SK-N-SH (cell line): ENCODE results near the gene CISH. TPM values are rescaled to one million over a fixed set of nuclear protein-coding genes. Genes with fewer than 3 reads are reported as not detected.

ENCODE experiments used
- CTCF ChIA-PET: fragments of 300-600, 350-600 bp; formaldehyde crosslinking; extraction: SDS; loops from one replicate; lab custom pipeline; 2021; lab: Yijun Ruan, JAX
- POLR2A ChIA-PET: fragments of 350-600 bp; sonication (Branson Sonifier 250); formaldehyde crosslinking; extraction: SDS; loops from one replicate; lab custom pipeline; 2020; ENCODE audit warnings: antibody characterized with exemption, inconsistent platforms; lab: Yijun Ruan, JAX
- DNase-seq: peaks from one replicate; pipeline ENCODE4 v3.0.0; 2012
- H2AFZ ChIP-seq: fragments of 200-600 bp; sonication (generic); 2 replicates; pipeline ENCODE4 v1.8.1; 2016; ENCODE audit warnings: antibody characterized with exemption, mild to moderate bottlenecking, low read depth
- H3F3A ChIP-seq: fragments of 200-600 bp; sonication (generic); replicated peaks from 2 replicates; pipeline ENCODE3; 2016; ENCODE audit warnings: antibody characterized with exemption, mild to moderate bottlenecking; ENCODE audit not compliant: insufficient read depth
- H3K27ac ChIP-seq, 2 experiments: fragments of 200-500 bp in 1 of 2; fragments of 200-600 bp in 1 of 2; sonication (Bioruptor generic) in 1 of 2; sonication (generic), shearing (Covaris generic) in 1 of 2; 2 replicates each; pipeline versions ENCODE4 v1.5.1 to v1.6.1; 2014 to 2016; ENCODE audit warnings: low read depth in 2 of 2, inconsistent platforms in 1 of 2, low read length in 1 of 2, mild to moderate bottlenecking in 1 of 2, mixed read lengths in 1 of 2
- H3K27me3 ChIP-seq: fragments of 200-600 bp; sonication (generic), shearing (Covaris generic); 2 replicates; pipeline ENCODE4 v1.6.1; 2016; ENCODE audit warnings: mixed run types; ENCODE audit not compliant: insufficient read depth
- H3K36me3 ChIP-seq, 2 experiments: fragments of 200-500 bp in 1 of 2; fragments of 200-600 bp in 1 of 2; sonication (Bioruptor generic) in 1 of 2; sonication (generic) in 1 of 2; replicated peaks in 1 of 2; 2 replicates each; pipeline versions ENCODE3 to v1.5.1; 2014 to 2016; ENCODE audit warnings: low read length in 1 of 2, mild to moderate bottlenecking in 1 of 2; ENCODE audit not compliant: insufficient read depth in 2 of 2, control insufficient read depth in 1 of 2
- H3K4me1 ChIP-seq, 2 experiments: fragments of 200-500 bp in 1 of 2; fragments of 200-600 bp in 1 of 2; sonication (Bioruptor generic) in 1 of 2; sonication (generic), shearing (Covaris generic) in 1 of 2; 2 replicates each; pipeline versions ENCODE4 v1.5.1 to v1.6.1; 2014 to 2016; ENCODE audit warnings: low read depth in 1 of 2, low read length in 1 of 2, mixed run types in 1 of 2; ENCODE audit not compliant: insufficient read depth in 2 of 2, control insufficient read depth in 1 of 2
- H3K4me2 ChIP-seq: fragments of 200-600 bp; sonication (generic), shearing (Covaris generic); 2 replicates; pipeline ENCODE4 v1.6.1; 2017; ENCODE audit warnings: mixed run types
- H3K4me3 ChIP-seq, 2 experiments: fragments of 200-500 bp in 1 of 2; fragments of 200-600 bp in 1 of 2; sonication (Bioruptor generic) in 1 of 2; sonication (generic), shearing (Covaris generic) in 1 of 2; 2 replicates each; pipeline versions ENCODE4 v1.5.1 to v1.8.1; 2014 to 2016; ENCODE audit warnings: low read depth in 2 of 2, inconsistent platforms in 1 of 2, low read length in 1 of 2, mild to moderate bottlenecking in 1 of 2, mixed read lengths in 1 of 2, moderate library complexity in 1 of 2
- H3K79me2 ChIP-seq: fragments of 200-600 bp; sonication (generic); 2 replicates; pipeline ENCODE4 v1.8.1; 2017; ENCODE audit warnings: mild to moderate bottlenecking; ENCODE audit not compliant: insufficient read depth
- H3K9ac ChIP-seq: fragments of 200-600 bp; sonication (generic); 2 replicates; pipeline ENCODE4 v1.6.1; 2017; ENCODE audit warnings: mixed run types
- H3K9me2 ChIP-seq: fragments of 200-600 bp; sonication (generic); 2 replicates; pipeline ENCODE4 v1.6.1; 2017; ENCODE audit warnings: mixed run types
- H3K9me3 ChIP-seq: fragments of 200-600 bp; sonication (generic); 2 replicates; pipeline ENCODE4 v1.6.1; 2017; ENCODE audit warnings: mixed run types, mild to moderate bottlenecking, moderate library complexity
- H4K20me1 ChIP-seq: fragments of 200-600 bp; sonication (generic); 2 replicates; pipeline ENCODE4 v1.6.1; 2017; ENCODE audit warnings: mild to moderate bottlenecking, mixed run types; ENCODE audit not compliant: insufficient read depth
- RAD21 ChIP-seq: IDR thresholded peaks from 2 replicates; pipeline ENCODE4 v1.6.1; 2012; ENCODE audit warnings: mild to moderate bottlenecking, low read length
- TCF12 ChIP-seq: IDR thresholded peaks from 2 replicates; pipeline ENCODE4 v1.4.0; 2012
- TEAD4 ChIP-seq: IDR thresholded peaks from 2 replicates; pipeline ENCODE4 v1.4.0; 2012; ENCODE audit warnings: mild to moderate bottlenecking, borderline replicate concordance; ENCODE audit not compliant: insufficient read depth
- YY1 ChIP-seq: IDR thresholded peaks from 2 replicates; pipeline ENCODE4 v1.4.0; 2012; ENCODE audit warnings: low read depth, mild to moderate bottlenecking
- WGBS: methylation state at CpG from one replicate; pipeline ENCODE4 v1.1.6; 2017; ENCODE audit warnings: low lambda C conversion rate; 5-methylcytosine and 5-hydroxymethylcytosine counted together
- polyA plus RNA-seq, 3 experiments: library from polyadenylated mRNA; depleted of rRNA; stranded (reverse); fragments of >200 nt; gene quantifications; 2 replicates each; pipeline ENCODE4 v1.2.3, GENCODE V29; 2012
- TF ChIP-seq, protein P1 (sequence below): fragments of 200-600 bp; sonication (generic); IDR thresholded peaks from 2 replicates; pipeline ENCODE4 v1.6.1; 2017; ENCODE audit warnings: antibody characterized with exemption, mild to moderate bottlenecking, moderate library complexity
- TF ChIP-seq, protein P2 (sequence below): fragments of 150-350 bp; IDR thresholded peaks from 2 replicates; pipeline ENCODE4 v1.6.1; 2016; ENCODE audit warnings: mild to moderate bottlenecking, low read depth, low read length
- TF ChIP-seq, protein P3 (sequence below): fragments of 150-350 bp; IDR thresholded peaks from 2 replicates; pipeline ENCODE4 v1.6.1; 2017; ENCODE audit warnings: antibody characterized with exemption, low read length, low read depth, borderline replicate concordance
- TF ChIP-seq, protein P4 (sequence below): IDR thresholded peaks from 2 replicates; pipeline ENCODE4; 2012

Gene CISH
- polyA plus RNA-seq, 1 of the 3 experiments (the other 2 are of a cell fraction) = 2.6 TPM

DNA sequence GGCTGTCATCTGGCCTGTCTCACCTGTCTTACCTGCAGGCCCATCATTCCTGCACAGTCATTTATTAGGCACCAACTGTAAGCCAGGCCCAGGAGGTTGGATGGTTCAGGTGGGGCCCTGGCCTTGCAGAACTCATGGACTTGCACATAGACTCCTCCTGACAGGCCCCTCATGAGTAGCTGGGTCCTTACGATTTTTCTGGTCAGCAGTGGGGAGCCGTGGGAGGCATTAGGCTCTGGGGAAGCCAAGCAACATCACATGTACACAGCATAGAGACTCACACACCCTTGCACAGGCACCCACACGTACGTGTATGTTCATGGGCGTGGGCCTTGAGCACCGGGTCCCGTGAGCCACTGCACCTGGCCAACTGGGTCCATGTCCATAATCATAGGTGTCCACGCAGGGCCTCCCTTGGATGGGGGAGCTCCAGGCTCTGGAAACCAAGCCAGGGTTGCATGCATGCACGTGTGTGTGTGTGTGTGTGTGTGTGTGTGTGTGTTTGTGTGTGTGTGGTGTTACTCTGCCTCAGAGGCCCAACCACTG, 20.3 kb downstream of the CISH start (continued):
- TF ChIP-seq, protein P1, sequence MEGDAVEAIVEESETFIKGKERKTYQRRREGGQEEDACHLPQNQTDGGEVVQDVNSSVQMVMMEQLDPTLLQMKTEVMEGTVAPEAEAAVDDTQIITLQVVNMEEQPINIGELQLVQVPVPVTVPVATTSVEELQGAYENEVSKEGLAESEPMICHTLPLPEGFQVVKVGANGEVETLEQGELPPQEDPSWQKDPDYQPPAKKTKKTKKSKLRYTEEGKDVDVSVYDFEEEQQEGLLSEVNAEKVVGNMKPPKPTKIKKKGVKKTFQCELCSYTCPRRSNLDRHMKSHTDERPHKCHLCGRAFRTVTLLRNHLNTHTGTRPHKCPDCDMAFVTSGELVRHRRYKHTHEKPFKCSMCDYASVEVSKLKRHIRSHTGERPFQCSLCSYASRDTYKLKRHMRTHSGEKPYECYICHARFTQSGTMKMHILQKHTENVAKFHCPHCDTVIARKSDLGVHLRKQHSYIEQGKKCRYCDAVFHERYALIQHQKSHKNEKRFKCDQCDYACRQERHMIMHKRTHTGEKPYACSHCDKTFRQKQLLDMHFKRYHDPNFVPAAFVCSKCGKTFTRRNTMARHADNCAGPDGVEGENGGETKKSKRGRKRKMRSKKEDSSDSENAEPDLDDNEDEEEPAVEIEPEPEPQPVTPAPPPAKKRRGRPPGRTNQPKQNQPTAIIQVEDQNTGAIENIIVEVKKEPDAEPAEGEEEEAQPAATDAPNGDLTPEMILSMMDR = no peak
- TF ChIP-seq, protein P2, sequence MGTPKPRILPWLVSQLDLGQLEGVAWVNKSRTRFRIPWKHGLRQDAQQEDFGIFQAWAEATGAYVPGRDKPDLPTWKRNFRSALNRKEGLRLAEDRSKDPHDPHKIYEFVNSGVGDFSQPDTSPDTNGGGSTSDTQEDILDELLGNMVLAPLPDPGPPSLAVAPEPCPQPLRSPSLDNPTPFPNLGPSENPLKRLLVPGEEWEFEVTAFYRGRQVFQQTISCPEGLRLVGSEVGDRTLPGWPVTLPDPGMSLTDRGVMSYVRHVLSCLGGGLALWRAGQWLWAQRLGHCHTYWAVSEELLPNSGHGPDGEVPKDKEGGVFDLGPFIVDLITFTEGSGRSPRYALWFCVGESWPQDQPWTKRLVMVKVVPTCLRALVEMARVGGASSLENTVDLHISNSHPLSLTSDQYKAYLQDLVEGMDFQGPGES = no peak
- TF ChIP-seq RAD21 = no peak
- no peak for TF ChIP-seq YY1
- TF ChIP-seq, protein P3, sequence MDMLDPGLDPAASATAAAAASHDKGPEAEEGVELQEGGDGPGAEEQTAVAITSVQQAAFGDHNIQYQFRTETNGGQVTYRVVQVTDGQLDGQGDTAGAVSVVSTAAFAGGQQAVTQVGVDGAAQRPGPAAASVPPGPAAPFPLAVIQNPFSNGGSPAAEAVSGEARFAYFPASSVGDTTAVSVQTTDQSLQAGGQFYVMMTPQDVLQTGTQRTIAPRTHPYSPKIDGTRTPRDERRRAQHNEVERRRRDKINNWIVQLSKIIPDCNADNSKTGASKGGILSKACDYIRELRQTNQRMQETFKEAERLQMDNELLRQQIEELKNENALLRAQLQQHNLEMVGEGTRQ = no peak
- TF ChIP-seq TCF12 = no peak

DNA sequence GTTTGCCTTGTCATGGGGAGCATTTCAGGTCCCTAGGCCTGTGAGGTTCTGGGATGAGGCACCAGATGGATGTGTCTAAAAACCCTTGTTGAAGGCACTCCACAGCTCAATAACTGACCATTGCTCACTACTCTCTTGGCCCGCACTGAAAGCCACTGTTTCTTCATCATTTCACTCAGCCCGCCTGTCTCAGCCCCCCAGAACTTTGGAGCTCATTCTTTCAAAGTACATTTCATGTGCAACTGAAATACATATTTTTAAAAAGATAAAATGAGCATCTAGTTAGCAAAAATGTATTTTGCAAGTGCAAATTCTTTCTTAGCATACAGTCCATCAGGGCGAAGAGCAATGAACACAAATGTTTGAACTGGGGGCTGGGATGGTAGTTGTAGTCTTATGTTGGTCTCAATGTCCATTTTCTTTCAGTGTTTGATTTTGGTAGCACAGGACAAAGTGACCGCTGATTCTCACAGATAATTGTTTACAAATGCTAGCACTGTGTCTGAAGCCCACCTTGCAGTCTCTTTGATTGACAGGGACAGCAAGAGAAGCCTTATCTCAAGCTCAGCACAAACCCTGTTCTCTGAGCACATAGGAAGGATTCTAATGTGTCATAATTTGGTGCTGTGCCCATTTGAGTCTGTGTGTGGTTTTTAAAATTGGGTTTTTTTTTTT, 22.7 kb downstream of the CISH start:
- H3K4me3 ChIP-seq = no peak overlapping the region
- H2AFZ ChIP-seq = no peak overlapping the region
- H3F3A ChIP-seq = peaks cover 3% of the 10 kb centered on the region
- no peaks in the 10 kb centered on the region for H4K20me1 ChIP-seq
- H3K27ac ChIP-seq = no peak overlapping the region
- ChIA-PET CTCF (interaction anchor here (1.0 to 5.3 kb wide), 5 partner anchors 13 to 242 kb away, joined by 3 to 63 read pairs (median 5); partner anchors contain the start of genes CISH and MAPKAPK3), POLR2A (interaction anchor here (0.9 to 1.5 kb wide), 6 partner anchors 9 to 21 kb away, joined by 3 to 9 read pairs (median 4); partner anchors contain the start of gene HEMK1)
- peaks cover 0 to 5% of the 10 kb centered on the region in 2 experiments; a peak in 1 of 4 replicates for H3K4me1 ChIP-seq
- no peaks in the 10 kb centered on the region for H3K9me2 ChIP-seq
- WGBS = 92% methylated on average over 4 of the region's 4 CpGs
- H3K9me3 ChIP-seq = no peaks in the 10 kb centered on the region
- no peaks in the 10 kb centered on the region for H3K27me3 ChIP-seq
- no peak overlapping the region for H3K4me2 ChIP-seq
- H3K79me2 ChIP-seq = no peaks in the 10 kb centered on the region
- no peak overlapping the region for H3K9ac ChIP-seq
- DNase-seq = no peak
- TF ChIP-seq, protein P4, sequence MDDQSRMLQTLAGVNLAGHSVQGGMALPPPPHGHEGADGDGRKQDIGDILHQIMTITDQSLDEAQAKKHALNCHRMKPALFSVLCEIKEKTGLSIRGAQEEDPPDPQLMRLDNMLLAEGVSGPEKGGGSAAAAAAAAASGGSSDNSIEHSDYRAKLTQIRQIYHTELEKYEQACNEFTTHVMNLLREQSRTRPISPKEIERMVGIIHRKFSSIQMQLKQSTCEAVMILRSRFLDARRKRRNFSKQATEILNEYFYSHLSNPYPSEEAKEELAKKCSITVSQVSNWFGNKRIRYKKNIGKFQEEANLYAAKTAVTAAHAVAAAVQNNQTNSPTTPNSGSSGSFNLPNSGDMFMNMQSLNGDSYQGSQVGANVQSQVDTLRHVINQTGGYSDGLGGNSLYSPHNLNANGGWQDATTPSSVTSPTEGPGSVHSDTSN = 0 out of 2 replicates have a peak, but pooled peaks have one; percentile 30
- no peak for TF ChIP-seq TEAD4
- peaks cover 0 to 2% of the 10 kb centered on the region in 2 experiments for H3K36me3 ChIP-seq
